DND-41 (cell line): Measurements from ENCODE around the gene ATP1A1.

Experiments
- CTCF ChIP-seq: IDR thresholded peaks from 2 replicates; pipeline ENCODE4 v1.5.1; 2012; ENCODE audit warnings: borderline replicate concordance, low read length, moderate library complexity, mild to moderate bottlenecking; ENCODE audit not compliant: poor library complexity, severe bottlenecking; ENCODE audit errors: extremely low read depth
- EZH2 ChIP-seq: IDR thresholded peaks from 3 replicates; pipeline ENCODE4 v1.6.1; 2012; ENCODE audit warnings: borderline replicate concordance, low read depth, mild to moderate bottlenecking, moderate library complexity, low read length, inconsistent platforms; ENCODE audit not compliant: severe bottlenecking

DNA sequence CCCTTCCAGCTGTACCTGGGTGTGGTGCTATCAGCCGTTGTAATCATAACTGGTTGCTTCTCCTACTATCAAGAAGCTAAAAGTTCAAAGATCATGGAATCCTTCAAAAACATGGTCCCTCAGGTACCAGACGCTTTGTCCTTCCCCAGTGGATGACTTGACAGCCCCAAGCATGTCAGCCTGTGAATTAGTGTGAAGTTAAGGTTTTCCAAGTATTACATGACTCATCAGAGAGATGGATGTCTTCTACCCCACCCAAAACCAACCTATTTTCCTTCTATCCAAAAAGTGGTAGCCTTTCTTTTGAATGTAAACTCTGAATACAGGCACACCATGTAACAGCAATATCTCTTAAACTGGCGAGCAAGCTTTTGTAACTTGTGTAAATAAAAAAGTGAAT, 15.1 kb downstream of the ATP1A1 start:
- TF ChIP-seq CTCF (no peak), EZH2 (no peak)
